Ramos (cell line): ENCODE data around the gene AHCYL2.

Experiments
- in situ Hi-C: fragments of 300-500 bp; cut with MboI; formaldehyde crosslinking; loops from one replicate; pipeline ENCODE4 v1.14.3; 2022; ENCODE audit warnings: low sequenced_read_pairs; ENCODE audit not compliant: unreplicated experiment

The AHCYL2 gene

GRCh38 chr7:129373651-129374428, 149.0 kb downstream of the AHCYL2 start:
- in situ Hi-C loops: loop anchor here (5.0 kb wide), 2 partner anchors 93 to 458 kb away; no protein-coding TSS in a partner anchor

GRCh38 chr7:129375141-129375938, 150.5 kb downstream of the AHCYL2 start:
- in situ Hi-C loops: no loop called here

GRCh38 chr7:129376076-129376777, 151.4 kb downstream of the AHCYL2 start:
- in situ Hi-C loops: no loop called here

- in situ Hi-C loops: no loop called here
Measured at GRCh38 chr7:129376778-129377700, 152.2 kb downstream of the AHCYL2 start.

GRCh38 chr7:129381710-129382484, 157.1 kb downstream of the AHCYL2 start:
- in situ Hi-C loops: no loop called here

GRCh38 chr7:129383542-129384132, 158.8 kb downstream of the AHCYL2 start:
- in situ Hi-C loops: no loop called here

GRCh38 chr7:129385116-129385515, 160.3 kb downstream of the AHCYL2 start:
- in situ Hi-C loops: no loop called here

GRCh38 chr7:129385598-129385997, 160.8 kb downstream of the AHCYL2 start:
- in situ Hi-C loops: no loop called here

GRCh38 chr7:129386506-129386905, 161.7 kb downstream of the AHCYL2 start:
- in situ Hi-C loops: no loop called here

- in situ Hi-C loops: no loop called here
Measured at GRCh38 chr7:129387537-129387936, 162.7 kb downstream of the AHCYL2 start.

GRCh38 chr7:129388333-129389098, 163.7 kb downstream of the AHCYL2 start:
- in situ Hi-C loops: no loop called here

- in situ Hi-C loops: no loop called here
Measured at GRCh38 chr7:129389829-129390228, 165.0 kb downstream of the AHCYL2 start.

- in situ Hi-C loops: no loop called here
Measured at GRCh38 chr7:129390314-129390713, 165.5 kb downstream of the AHCYL2 start.

- in situ Hi-C loops: no loop called here
Measured at GRCh38 chr7:129391546-129392171, 166.8 kb downstream of the AHCYL2 start.

GRCh38 chr7:129393255-129393654, 168.4 kb downstream of the AHCYL2 start:
- in situ Hi-C loops: no loop called here

- in situ Hi-C loops: no loop called here
Measured at GRCh38 chr7:129394101-129394500, 169.3 kb downstream of the AHCYL2 start.
